ENCODE measurements around the gene CDCP1.

- TF ChIP-seq POLR2AphosphoS5 (IDR thresholded peaks at IDR 0.05) (no peak), EP300 (IDR thresholded peaks at IDR 0.05) (no peak), POLR2A (IDR thresholded peaks at IDR 0.05) (no peak), CTCF (IDR thresholded peaks at IDR 0.05) (no peak)
Observed at GRCh38 chr3:45078910-45079522, 67.2 kb downstream of the CDCP1 start.
